Neuronal stem cell (in vitro differentiated cells): ENCODE measurements around the gene MAPKAP1.

ENCODE experiments used
- DNase-seq: peaks from one replicate; pipeline ENCODE4 v3.0.0-alpha.2; 2013; ENCODE audit warnings: low spot score
- H2AFZ ChIP-seq: one replicate; pipeline ENCODE4 v1.6.1; 2013; ENCODE audit warnings: mild to moderate bottlenecking, low read length, inconsistent platforms
- H2AK5ac ChIP-seq: 2 replicates; pipeline ENCODE4 v1.6.1; 2013; ENCODE audit warnings: low read depth, mild to moderate bottlenecking, inconsistent platforms, low read length, moderate library complexity, mixed read lengths
- H2BK120ac ChIP-seq: 2 replicates; pipeline ENCODE4 v1.6.1; 2013; ENCODE audit warnings: low read depth, mild to moderate bottlenecking, inconsistent platforms, low read length, moderate library complexity, mixed read lengths
- H2BK12ac ChIP-seq: one replicate; pipeline ENCODE4 v1.6.1; 2013; ENCODE audit warnings: low read length, inconsistent platforms
- H2BK15ac ChIP-seq: 2 replicates; pipeline ENCODE4 v1.6.1; 2013; ENCODE audit warnings: mild to moderate bottlenecking, low read length, inconsistent platforms, mixed read lengths
- H2BK5ac ChIP-seq: one replicate; pipeline ENCODE4 v1.6.1; 2013; ENCODE audit warnings: inconsistent platforms, mild to moderate bottlenecking, low read length, moderate library complexity
- H3K14ac ChIP-seq: one replicate; pipeline ENCODE4 v1.6.1; 2013; ENCODE audit warnings: low read length, inconsistent platforms
- H3K18ac ChIP-seq: 2 replicates; pipeline ENCODE4 v1.6.1; 2013; ENCODE audit warnings: low read length, inconsistent platforms
- H3K23ac ChIP-seq: 2 replicates; pipeline ENCODE4 v1.6.1; 2013; ENCODE audit warnings: low read depth, mild to moderate bottlenecking, mixed read lengths, low read length, inconsistent platforms; ENCODE audit not compliant: poor library complexity
- H3K27ac ChIP-seq: replicated peaks from 3 replicates; pipeline ENCODE4 v1.5.1; 2013; ENCODE audit warnings: low read length, inconsistent platforms
- H3K27me3 ChIP-seq, 3 experiments: 2 replicates each; pipeline ENCODE4 v1.6.1; 2013; ENCODE audit warnings: low read length in 3 of 3, mild to moderate bottlenecking in 2 of 3, inconsistent platforms in 1 of 3, low read depth in 1 of 3, mixed read lengths in 1 of 3, moderate library complexity in 1 of 3; ENCODE audit not compliant: control insufficient read depth in 3 of 3, insufficient read depth in 3 of 3
- H3K36me3 ChIP-seq, 2 donors: replicated peaks in 1 of 2; 2 replicates each; pipeline ENCODE4 v1.6.1; 2013; ENCODE audit warnings: low read length in 2 of 2; ENCODE audit not compliant: control insufficient read depth in 2 of 2, insufficient read depth in 2 of 2
- H3K4ac ChIP-seq: 2 replicates; pipeline ENCODE4 v1.6.1; 2013; ENCODE audit warnings: inconsistent platforms, mild to moderate bottlenecking, low read length, moderate library complexity
- H3K4me1 ChIP-seq, 2 donors: 1 replicate in 1 of 2; 2 replicates in 1 of 2; pipeline ENCODE4 v1.6.1; 2013; ENCODE audit warnings: low read length in 2 of 2, low read depth in 1 of 2; ENCODE audit not compliant: control insufficient read depth in 2 of 2, insufficient read depth in 1 of 2
- H3K4me2 ChIP-seq: one replicate; pipeline ENCODE4 v1.6.1; 2013; ENCODE audit warnings: mild to moderate bottlenecking, low read length, inconsistent platforms; ENCODE audit not compliant: insufficient read depth, poor library complexity, severe bottlenecking
- H3K4me3 ChIP-seq, 2 donors: 2 replicates each; pipeline ENCODE4 v1.5.1; 2013; ENCODE audit warnings: low read length in 2 of 2, mild to moderate bottlenecking in 2 of 2, inconsistent platforms in 1 of 2, moderate library complexity in 1 of 2
- H3K79me1 ChIP-seq: one replicate; pipeline ENCODE4 v1.6.1; 2013; ENCODE audit warnings: low read depth, mild to moderate bottlenecking, inconsistent platforms, low read length, moderate library complexity
- H3K9ac ChIP-seq: one replicate; pipeline ENCODE4 v1.6.1; 2013; ENCODE audit warnings: mild to moderate bottlenecking, low read depth, low read length, inconsistent platforms; ENCODE audit not compliant: poor library complexity
- H3K9me3 ChIP-seq, 2 donors: replicated peaks in 1 of 2; 2 replicates each; pipeline versions ENCODE3 to v1.6.1; 2013; ENCODE audit warnings: low read length in 2 of 2, mild to moderate bottlenecking in 2 of 2, inconsistent platforms in 1 of 2, low read depth in 1 of 2, mixed read lengths in 1 of 2, moderate library complexity in 1 of 2; ENCODE audit not compliant: control insufficient read depth in 2 of 2, insufficient read depth in 1 of 2
- H4K8ac ChIP-seq: one replicate; pipeline ENCODE4 v1.6.1; 2013; ENCODE audit warnings: low read depth, mild to moderate bottlenecking, inconsistent platforms, low read length, moderate library complexity
- H4K91ac ChIP-seq: one replicate; pipeline ENCODE4 v1.6.1; 2013; ENCODE audit warnings: low read length, low read depth, mild to moderate bottlenecking, inconsistent platforms; ENCODE audit not compliant: poor library complexity
- WGBS, 2 donors: extraction: QIAGEN DNeasy Blood & Tissue Kit; methylation state at CpG; one replicate each; pipeline ENCODE4 v1.1.7; 2013; ENCODE audit warnings: missing lambda C conversion rate in 2 of 2, mixed read lengths in 1 of 2; ENCODE audit not compliant: insufficient read length in 2 of 2, insufficient replicate concordance in 1 of 2; ENCODE audit errors: extremely low coverage in 2 of 2; 5-methylcytosine and 5-hydroxymethylcytosine counted together

MAPKAP1 gene

GRCh38 chr9:125532812-125533594 lies 174.0 kb downstream of the MAPKAP1 start:
- no CpG with 5 or more reads among the region's 10 CpGs for WGBS, 2 donors
- peaks cover 2 to 7% of the 10 kb centered on the region in 2 donors for H3K4me1 ChIP-seq
- H3K36me3 ChIP-seq, result no peaks in the 10 kb centered on the region
- no peak overlapping the region for H3K4ac ChIP-seq
- no peak overlapping the region for H2BK120ac ChIP-seq
- DNase-seq, result no peak
- no peak overlapping the region for H4K8ac ChIP-seq
- no peak overlapping the region for H3K4me3 ChIP-seq
- H2AK5ac ChIP-seq, result no peak overlapping the region
- no peak overlapping the region for H3K9ac ChIP-seq
- H3K27ac ChIP-seq, result no peak overlapping the region
- H3K9me3 ChIP-seq, result no peaks in the 10 kb centered on the region
- H3K27me3 ChIP-seq, result no peaks in the 10 kb centered on the region
- H3K23ac ChIP-seq, result no peak overlapping the region
- no peak overlapping the region for H2AFZ ChIP-seq
- H3K4me2 ChIP-seq, result no peak overlapping the region
- no peak overlapping the region for H4K91ac ChIP-seq
- H2BK15ac ChIP-seq, result no peak overlapping the region
- no peak overlapping the region for H3K18ac ChIP-seq
- H3K14ac ChIP-seq, result no peak overlapping the region
- H2BK5ac ChIP-seq, result no peak overlapping the region
- H2BK12ac ChIP-seq, result no peak overlapping the region
- no peaks in the 10 kb centered on the region for H3K79me1 ChIP-seq

- no CpG with 5 or more reads among the region's 3 CpGs for WGBS, 2 donors
- DNase-seq, result no peak
Observed at GRCh38 chr9:125532412-125532811, 174.6 kb downstream of the MAPKAP1 start.

GRCh38 chr9:125529589-125530515 lies 177.2 kb downstream of the MAPKAP1 start:
- no peak overlapping the region for H3K27ac ChIP-seq
- no CpG with 5 or more reads among the region's 5 CpGs for WGBS, 2 donors

More at GRCh38 chr9:125532412-125532811, 174.6 kb downstream of the MAPKAP1 start:
- no peak overlapping the region for H2BK120ac ChIP-seq
- H4K91ac ChIP-seq, result no peak overlapping the region
- H3K4me1 ChIP-seq, result peaks cover 2 to 7% of the 10 kb centered on the region in 2 donors
- no peak overlapping the region for H3K9ac ChIP-seq
- no peak overlapping the region for H3K4ac ChIP-seq
- H3K9me3 ChIP-seq, result no peaks in the 10 kb centered on the region
- H2BK5ac ChIP-seq, result no peak overlapping the region
- H3K27me3 ChIP-seq, result no peaks in the 10 kb centered on the region
- no peak overlapping the region for H3K27ac ChIP-seq
- no peak overlapping the region for H3K18ac ChIP-seq
- H2BK12ac ChIP-seq, result no peak overlapping the region
- no peak overlapping the region for H3K14ac ChIP-seq
- H4K8ac ChIP-seq, result no peak overlapping the region
- no peak overlapping the region for H3K4me3 ChIP-seq
- no peaks in the 10 kb centered on the region for H3K36me3 ChIP-seq
- no peak overlapping the region for H2AK5ac ChIP-seq
- no peak overlapping the region for H2BK15ac ChIP-seq
- H3K23ac ChIP-seq, result no peak overlapping the region
- H2AFZ ChIP-seq, result no peak overlapping the region
- no peaks in the 10 kb centered on the region for H3K79me1 ChIP-seq
- no peak overlapping the region for H3K4me2 ChIP-seq

GRCh38 chr9:125529107-125529506 lies 177.9 kb downstream of the MAPKAP1 start:
- Histone ChIP-seq H3K14ac (no peak overlapping the region), H3K4me2 (no peak overlapping the region), H3K36me3 (no peaks in the 10 kb centered on the region), H3K79me1 (no peaks in the 10 kb centered on the region), H2BK5ac (no peak overlapping the region), H3K27me3 (no peaks in the 10 kb centered on the region), H3K23ac (no peak overlapping the region), H2BK12ac (no peak overlapping the region), H2AFZ (no peak overlapping the region), H2BK120ac (no peak overlapping the region), H2AK5ac (no peak overlapping the region), H3K9ac (no peak overlapping the region), H4K8ac (no peak overlapping the region), H2BK15ac (no peak overlapping the region), H3K9me3 (no peaks in the 10 kb centered on the region), H3K27ac (no peak overlapping the region), H3K4ac (no peak overlapping the region), H3K4me3 (no peak overlapping the region), H3K18ac (no peak overlapping the region), H4K91ac (no peak overlapping the region), H3K4me1 (peaks cover 10% of the 10 kb centered on the region in 2 donors)
- no peak for DNase-seq

More at GRCh38 chr9:125529589-125530515, 177.2 kb downstream of the MAPKAP1 start:
- no peak overlapping the region for H3K9ac ChIP-seq
- H2BK5ac ChIP-seq, result no peak overlapping the region
- no peaks in the 10 kb centered on the region for H3K27me3 ChIP-seq
- H2AK5ac ChIP-seq, result no peak overlapping the region
- H2BK12ac ChIP-seq, result no peak overlapping the region
- no peak for DNase-seq
- no peak overlapping the region for H3K4ac ChIP-seq
- no peak overlapping the region for H2BK120ac ChIP-seq
- no peaks in the 10 kb centered on the region for H3K79me1 ChIP-seq
- no peak overlapping the region for H2AFZ ChIP-seq
- H3K4me2 ChIP-seq, result no peak overlapping the region
- no peak overlapping the region for H3K23ac ChIP-seq
- H3K14ac ChIP-seq, result no peak overlapping the region
- H3K4me3 ChIP-seq, result no peak overlapping the region
- H3K18ac ChIP-seq, result no peak overlapping the region
- H4K91ac ChIP-seq, result no peak overlapping the region
- no peak overlapping the region for H4K8ac ChIP-seq
- no peaks in the 10 kb centered on the region for H3K36me3 ChIP-seq
- H2BK15ac ChIP-seq, result no peak overlapping the region
- peaks cover 4 to 7% of the 10 kb centered on the region in 2 donors for H3K4me1 ChIP-seq
- no peaks in the 10 kb centered on the region for H3K9me3 ChIP-seq
